GM12864 (cell line): ENCODE measurements around the gene ID2.

Experiments
- DNase-seq: peaks from one replicate; pipeline ENCODE4 v3.0.0-alpha.2; 2011; ENCODE audit warnings: low read depth
- H3K4me3 ChIP-seq: 2 replicates; pipeline ENCODE4 v1.5.1; 2011; ENCODE audit warnings: mild to moderate bottlenecking, low read depth, low read length, control low read depth
- TF ChIP-seq, protein P1 (sequence below): IDR thresholded peaks from 2 replicates; pipeline ENCODE4 v1.5.1; 2011; ENCODE audit warnings: low read depth, mild to moderate bottlenecking, moderate library complexity, low read length, control low read depth, inconsistent platforms; ENCODE audit errors: missing control alignments

ID2 gene

DNA sequence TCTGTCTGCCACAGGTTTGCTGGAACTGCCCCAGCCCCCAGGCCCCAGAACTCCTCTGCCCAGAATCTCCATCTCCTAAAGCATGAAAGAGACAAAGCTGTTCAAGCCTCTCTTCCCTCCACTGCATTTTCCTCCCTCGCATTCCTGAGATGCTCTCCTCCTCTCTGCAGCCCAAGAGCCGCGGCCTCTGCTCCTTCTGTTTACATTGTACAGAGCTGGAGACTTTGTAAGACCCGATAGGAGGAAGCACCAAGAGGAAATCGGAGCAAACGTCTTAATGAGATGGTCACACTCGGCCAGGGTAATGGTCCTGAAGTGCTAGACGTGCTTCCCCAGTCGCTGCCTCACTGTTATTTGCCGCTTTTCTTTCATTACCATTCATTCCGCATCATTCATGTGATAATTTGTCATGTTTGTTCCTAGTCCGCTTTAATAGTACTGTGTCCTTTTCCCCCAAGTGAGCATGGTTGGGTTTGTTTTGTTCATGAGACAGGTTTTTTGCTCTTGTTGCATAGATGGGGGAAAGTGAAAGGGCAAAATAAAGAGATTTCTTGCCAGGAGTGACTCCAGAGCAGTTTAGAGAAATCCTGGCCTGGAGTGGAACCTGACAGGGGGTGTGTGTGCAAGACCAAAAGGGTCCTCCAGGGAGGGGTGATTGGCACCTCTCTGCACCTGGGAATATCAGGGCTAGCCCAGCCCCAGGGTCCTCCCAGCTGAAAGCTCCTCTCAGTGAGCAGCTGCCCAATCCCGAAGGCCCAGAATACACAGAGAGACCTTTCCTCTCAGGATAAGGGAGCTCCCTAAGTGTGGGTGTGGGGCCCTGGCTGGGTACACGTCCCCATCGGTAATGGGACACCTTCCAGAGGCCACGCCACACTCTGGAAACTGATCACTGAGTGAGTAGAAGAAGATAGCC is 44.9 kb upstream of the ID2 start:
- no peak for DNase-seq
- TF ChIP-seq, protein P1, sequence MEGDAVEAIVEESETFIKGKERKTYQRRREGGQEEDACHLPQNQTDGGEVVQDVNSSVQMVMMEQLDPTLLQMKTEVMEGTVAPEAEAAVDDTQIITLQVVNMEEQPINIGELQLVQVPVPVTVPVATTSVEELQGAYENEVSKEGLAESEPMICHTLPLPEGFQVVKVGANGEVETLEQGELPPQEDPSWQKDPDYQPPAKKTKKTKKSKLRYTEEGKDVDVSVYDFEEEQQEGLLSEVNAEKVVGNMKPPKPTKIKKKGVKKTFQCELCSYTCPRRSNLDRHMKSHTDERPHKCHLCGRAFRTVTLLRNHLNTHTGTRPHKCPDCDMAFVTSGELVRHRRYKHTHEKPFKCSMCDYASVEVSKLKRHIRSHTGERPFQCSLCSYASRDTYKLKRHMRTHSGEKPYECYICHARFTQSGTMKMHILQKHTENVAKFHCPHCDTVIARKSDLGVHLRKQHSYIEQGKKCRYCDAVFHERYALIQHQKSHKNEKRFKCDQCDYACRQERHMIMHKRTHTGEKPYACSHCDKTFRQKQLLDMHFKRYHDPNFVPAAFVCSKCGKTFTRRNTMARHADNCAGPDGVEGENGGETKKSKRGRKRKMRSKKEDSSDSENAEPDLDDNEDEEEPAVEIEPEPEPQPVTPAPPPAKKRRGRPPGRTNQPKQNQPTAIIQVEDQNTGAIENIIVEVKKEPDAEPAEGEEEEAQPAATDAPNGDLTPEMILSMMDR = no peak
- no peak overlapping the region for H3K4me3 ChIP-seq

DNA sequence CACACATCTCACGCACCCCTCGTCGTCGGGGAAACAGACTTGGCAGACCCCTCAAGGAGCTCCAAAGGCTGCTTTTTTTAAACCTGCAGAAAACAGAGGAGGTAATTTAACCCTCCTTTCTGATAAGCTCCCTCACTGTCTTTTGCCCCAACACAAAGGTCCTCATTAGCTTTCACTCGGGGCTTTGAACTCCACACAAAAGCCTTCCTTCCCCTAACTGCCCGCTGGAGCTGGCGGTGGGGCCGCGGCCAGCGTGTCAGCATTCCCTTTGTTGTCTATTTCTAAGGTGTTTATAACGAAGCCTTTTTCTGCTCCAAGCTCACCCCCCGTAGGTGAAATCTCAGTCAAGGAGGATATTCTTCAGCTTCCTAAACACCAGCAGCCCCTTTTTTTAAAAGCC is 43.5 kb upstream of the ID2 start:
- TF ChIP-seq, protein P1 = no peak
- H3K4me3 ChIP-seq = no peak overlapping the region
- DNase-seq = no peak

DNA sequence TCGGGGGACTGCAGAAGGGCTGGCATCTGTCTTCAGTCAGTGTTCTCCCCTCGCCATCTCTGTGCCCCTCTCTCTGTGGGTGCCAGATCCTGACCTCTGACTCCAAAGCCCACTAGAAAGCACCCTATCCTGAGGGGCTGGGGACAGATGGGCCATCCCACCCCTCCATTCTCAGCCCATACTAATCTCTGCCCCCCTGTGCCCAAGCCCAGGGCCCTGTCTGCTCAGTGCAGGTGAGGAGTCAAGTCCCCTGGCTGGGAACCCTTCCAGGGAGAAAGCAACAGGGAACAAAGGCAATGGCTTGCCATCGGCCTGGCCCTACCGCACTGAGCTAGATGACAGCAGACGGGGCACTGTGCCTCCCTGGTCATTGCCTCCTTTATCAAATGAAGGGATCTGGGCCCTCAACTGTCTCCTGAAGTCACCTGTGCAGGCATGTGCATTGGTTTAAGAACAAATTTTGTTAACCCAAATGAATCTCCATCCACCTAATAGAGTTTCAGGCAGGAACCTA is 42.7 kb upstream of the ID2 start:
- TF ChIP-seq, protein P1 = no peak
- no peak for DNase-seq
- H3K4me3 ChIP-seq = no peak overlapping the region

DNA sequence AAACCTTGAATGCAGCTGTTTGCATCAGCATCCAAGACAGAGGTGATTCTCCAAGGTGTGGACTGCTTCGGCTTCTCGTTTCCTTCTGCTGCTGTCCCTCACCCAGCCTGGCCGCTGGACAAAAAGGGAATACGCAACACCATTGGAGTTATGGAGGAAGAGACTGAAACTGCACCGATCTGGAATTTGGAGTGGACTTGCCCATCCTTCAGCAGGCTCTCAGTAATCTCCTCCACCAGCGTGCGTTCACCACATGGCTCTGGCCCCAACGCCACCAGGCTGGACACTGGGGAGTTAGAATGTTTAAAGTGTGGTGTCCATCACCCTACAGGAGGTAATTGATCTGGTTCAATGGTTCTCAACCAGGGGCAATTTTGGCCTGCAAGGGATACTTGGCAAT is 41.4 kb upstream of the ID2 start:
- no peak for DNase-seq
- TF ChIP-seq, protein P1 = no peak
- no peak overlapping the region for H3K4me3 ChIP-seq

DNA sequence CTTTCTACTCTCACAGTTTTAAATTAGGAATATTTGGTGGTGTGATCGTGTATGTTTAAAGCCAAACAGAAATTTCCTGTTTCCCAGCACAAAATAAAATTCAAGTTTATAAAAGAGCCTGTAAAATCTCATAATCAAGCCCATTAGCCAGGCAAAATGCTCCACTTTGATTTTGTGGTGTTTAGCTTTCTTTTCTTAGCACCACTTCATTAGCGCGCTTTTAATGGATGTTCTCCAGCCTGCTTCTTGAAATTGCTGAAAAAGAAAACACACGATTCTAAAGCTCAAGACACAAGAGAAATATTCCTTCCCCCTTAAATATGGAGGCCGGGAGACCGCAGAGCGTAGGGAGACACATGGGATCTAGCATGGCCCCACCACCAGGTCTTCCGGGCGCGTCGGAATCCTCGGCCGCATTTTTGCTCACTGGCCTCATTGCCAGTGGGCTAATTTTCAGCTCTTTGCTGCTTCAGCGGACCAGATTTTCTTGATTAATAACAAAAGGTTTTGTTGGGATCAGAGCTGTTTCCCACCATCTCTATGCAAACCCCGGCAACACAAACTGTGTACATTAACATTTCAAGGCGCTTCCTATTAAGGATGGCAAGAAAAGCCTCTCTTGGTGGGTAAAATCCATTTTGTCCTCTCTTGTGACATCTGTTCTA is 40.4 kb upstream of the ID2 start:
- no peak for DNase-seq
- H3K4me3 ChIP-seq = no peak overlapping the region
- TF ChIP-seq, protein P1 = no peak

DNA sequence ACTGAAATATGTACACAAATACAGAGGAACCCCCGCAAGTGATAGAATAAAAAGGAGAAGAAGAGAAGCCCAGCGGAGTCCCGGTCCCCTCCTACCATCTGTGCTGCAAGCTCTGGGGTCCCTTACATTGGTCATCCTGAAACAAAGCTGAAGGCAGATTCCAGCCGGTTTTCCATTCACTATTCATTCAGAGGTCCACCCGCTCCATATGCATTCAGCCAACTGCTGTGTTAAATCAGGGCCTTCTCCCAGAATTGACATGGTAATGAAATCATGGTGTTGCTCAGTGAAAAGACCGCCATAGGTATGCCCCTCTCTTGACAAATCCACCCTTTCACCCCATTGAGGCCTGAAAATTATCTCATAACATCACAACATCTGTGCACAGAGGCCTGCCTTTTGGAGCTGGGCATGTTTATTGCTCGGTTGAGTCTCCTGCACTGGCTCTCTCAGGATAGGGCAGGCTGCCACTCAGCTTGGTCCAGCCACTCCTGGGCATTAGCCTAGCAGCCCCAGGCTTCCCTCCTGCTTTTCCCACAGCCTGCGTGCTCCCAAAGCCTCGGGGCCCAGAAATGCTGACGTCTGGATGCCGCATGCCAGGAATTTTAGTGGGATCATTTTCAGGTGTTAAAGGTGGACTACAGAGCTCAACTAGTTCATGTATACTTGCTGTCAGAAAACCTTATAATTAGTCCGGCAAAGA is 39.3 kb upstream of the ID2 start:
- TF ChIP-seq, protein P1 = no peak
- no peak overlapping the region for H3K4me3 ChIP-seq
- no peak for DNase-seq
